DMS79 treated with DMSO at 0.1 percent for 48 hours (cell line): ENCODE data around the gene TTC36.
"Not testable (repeated sequence)": the region's sequence is repeated elsewhere in the genome, so short reads cannot be mapped to it uniquely, and the experiment has no call there.

Source experiments
- DNase-seq: peaks from one replicate; lab custom pipeline; 2025; lab: John Stamatoyannopoulos, UW

Gene TTC36

DNA sequence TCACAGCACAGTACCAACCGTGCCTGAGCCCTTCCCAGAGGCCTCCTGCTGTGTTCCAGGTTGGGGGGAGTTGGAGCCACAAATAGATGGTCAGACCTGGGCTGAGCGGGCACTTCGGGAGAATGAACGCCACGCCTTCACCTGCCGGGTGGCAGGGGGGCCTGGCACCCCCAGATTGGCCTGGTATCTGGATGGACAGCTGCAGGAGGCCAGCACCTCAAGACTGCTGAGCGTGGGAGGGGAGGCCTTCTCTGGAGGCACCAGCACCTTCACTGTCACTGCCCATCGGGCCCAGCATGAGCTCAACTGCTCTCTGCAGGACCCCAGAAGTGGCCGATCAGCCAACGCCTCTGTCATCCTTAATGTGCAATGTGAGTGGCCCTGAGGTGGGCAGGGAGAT is 4.8 kb downstream of the TTC36 start:
- no peak for DNase-seq

- DNase-seq, result no peak
Measured at GRCh38 chr11:118532852-118533768, 5.8 kb downstream of the TTC36 start.

GRCh38 chr11:118533769-118534729 is 6.8 kb downstream of the TTC36 start:
- no peak for DNase-seq

GRCh38 chr11:118535261-118535660 is 8.0 kb downstream of the TTC36 start:
- no peak for DNase-seq

DNA sequence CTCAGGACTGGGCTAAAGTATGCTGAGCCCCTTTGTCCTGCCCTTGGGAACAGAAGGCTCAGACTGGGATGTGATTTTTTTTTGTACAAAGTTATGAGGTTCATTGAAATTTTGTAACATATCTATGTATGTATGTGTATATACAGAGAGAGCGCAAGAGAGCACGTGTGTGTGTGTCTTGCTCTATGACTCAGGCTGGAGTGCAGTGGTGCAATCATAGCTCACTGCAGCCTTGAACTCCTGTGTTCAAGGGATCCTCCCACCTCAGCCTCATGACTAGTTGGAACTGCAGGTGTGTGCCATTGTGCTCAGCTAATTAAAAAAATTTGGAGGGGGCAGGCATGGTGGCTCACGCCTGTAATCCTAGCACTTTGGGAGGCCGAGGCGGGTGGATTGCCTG is 9.5 kb downstream of the TTC36 start:
- DNase-seq, result no peak

GRCh38 chr11:118537409-118537980 is 10.2 kb downstream of the TTC36 start:
- DNase-seq, result no peak

GRCh38 chr11:118544010-118544646 is 16.9 kb downstream of the TTC36 start:
- DNase-seq, result no peak

- DNase-seq, result no peak
Measured at GRCh38 chr11:118544647-118545010, 17.4 kb downstream of the TTC36 start.

- DNase-seq, result no peak
Measured at GRCh38 chr11:118545533-118545932, 18.3 kb downstream of the TTC36 start.

- DNase-seq, result no peak
Measured at GRCh38 chr11:118547132-118547531, 19.9 kb downstream of the TTC36 start.

GRCh38 chr11:118552341-118552740 is 25.1 kb downstream of the TTC36 start:
- no peak for DNase-seq

GRCh38 chr11:118560806-118561205 is 33.5 kb downstream of the TTC36 start:
- DNase-seq, result no peak

DNA sequence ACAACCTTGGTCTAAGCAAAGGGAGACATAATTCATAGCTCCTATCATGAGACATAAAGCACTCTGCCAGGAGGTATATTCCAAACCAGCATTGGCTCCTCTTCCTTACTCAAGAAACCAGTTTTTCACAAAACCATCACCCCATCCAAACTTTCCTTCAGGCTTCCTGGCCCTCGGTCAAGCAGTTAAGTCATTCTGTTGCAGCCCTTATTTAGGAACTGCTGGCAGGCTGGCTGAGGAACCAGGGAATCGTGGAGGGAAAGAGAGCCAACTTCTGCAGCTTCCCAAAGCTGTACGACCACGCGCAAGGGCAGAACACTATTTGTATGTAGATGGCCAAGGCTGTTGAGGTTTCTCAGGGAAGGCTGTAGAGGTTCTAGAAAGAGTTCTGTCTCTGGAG is 37.8 kb downstream of the TTC36 start:
- DNase-seq, result no peak

- no peak for DNase-seq
Measured at GRCh38 chr11:118569670-118570069, 42.4 kb downstream of the TTC36 start.

- DNase-seq, result no peak
Measured at GRCh38 chr11:118570787-118571186, 43.5 kb downstream of the TTC36 start.

- DNase-seq, result not testable (repeated sequence)
Measured at GRCh38 chr11:118571701-118572060, 44.4 kb downstream of the TTC36 start.

GRCh38 chr11:118572061-118572980 is 45.0 kb downstream of the TTC36 start, which contains the start of gene ARCN1:
Gene ARCN1 (plus strand): TSS chr11:118572409. CDS start chr11:118572548, 139 bp downstream.
- DNase-seq, result peak; percentile 85

GRCh38 chr11:118572981-118573550 is 45.8 kb downstream of the TTC36 start:
- peak; percentile 36 for DNase-seq

- DNase-seq, result no peak
Measured at GRCh38 chr11:118574636-118575035, 47.4 kb downstream of the TTC36 start.

- not testable (repeated sequence) for DNase-seq
Measured at GRCh38 chr11:118577995-118578394, 50.7 kb downstream of the TTC36 start.
